B cell (primary cell): Measurements from ENCODE around the gene RNF181.

Experiments used
- EZH2 ChIP-seq: IDR thresholded peaks from 2 replicates; pipeline ENCODE4 v1.6.1; 2012; ENCODE audit warnings: borderline replicate concordance, low read depth, mild to moderate bottlenecking, moderate library complexity, low read length; ENCODE audit not compliant: insufficient read depth, poor library complexity, severe bottlenecking
- TF ChIP-seq, protein P1 (sequence below): fragments of 200-600 bp; IDR thresholded peaks from one replicate; pipeline ENCODE4 v1.8.0; 2022; ENCODE audit warnings: antibody characterized with exemption, mild to moderate bottlenecking

DNA sequence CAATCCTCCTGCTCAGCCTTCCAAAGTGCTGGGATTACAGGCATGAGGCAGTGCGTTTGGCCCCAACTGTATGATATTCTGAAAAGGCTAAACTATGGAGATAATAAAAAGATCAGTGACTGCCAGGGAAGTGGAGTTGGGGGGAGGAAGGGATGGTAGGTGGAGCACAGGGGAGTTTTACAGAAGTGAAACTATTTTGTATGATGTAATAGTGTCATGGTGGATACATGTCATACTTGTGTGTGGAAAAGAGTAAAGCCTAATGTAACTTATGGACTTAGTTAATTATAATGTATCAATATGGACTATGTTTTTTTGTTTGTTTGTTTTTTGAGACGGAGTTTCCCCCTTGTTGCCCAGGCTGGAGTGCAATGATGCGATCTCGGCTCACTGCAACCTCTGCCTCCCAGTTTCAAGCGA, 31.4 kb upstream of the RNF181 start:
- TF ChIP-seq, protein P1, sequence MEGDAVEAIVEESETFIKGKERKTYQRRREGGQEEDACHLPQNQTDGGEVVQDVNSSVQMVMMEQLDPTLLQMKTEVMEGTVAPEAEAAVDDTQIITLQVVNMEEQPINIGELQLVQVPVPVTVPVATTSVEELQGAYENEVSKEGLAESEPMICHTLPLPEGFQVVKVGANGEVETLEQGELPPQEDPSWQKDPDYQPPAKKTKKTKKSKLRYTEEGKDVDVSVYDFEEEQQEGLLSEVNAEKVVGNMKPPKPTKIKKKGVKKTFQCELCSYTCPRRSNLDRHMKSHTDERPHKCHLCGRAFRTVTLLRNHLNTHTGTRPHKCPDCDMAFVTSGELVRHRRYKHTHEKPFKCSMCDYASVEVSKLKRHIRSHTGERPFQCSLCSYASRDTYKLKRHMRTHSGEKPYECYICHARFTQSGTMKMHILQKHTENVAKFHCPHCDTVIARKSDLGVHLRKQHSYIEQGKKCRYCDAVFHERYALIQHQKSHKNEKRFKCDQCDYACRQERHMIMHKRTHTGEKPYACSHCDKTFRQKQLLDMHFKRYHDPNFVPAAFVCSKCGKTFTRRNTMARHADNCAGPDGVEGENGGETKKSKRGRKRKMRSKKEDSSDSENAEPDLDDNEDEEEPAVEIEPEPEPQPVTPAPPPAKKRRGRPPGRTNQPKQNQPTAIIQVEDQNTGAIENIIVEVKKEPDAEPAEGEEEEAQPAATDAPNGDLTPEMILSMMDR = no peak
- TF ChIP-seq EZH2 = no peak
